GM18505 (cell line): Measurements from ENCODE around the gene TMEM121B.

ENCODE experiments used
- ATAC-seq: cut with Tn5 transposase; IDR thresholded peaks from one replicate; pipeline ENCODE4 v1.9.1; 2021; ENCODE audit not compliant: unreplicated experiment
- POLR2A ChIP-seq: IDR thresholded peaks from 4 replicates; pipeline ENCODE4 v1.6.1; 2011; ENCODE audit warnings: borderline replicate concordance; ENCODE audit not compliant: insufficient read depth, insufficient read length; ENCODE audit errors: extremely low read depth

Gene TMEM121B

GRCh38 chr22:17101475-17102296 lies 19.5 kb downstream of the TMEM121B start:
- ATAC-seq = no peak
- no peak for TF ChIP-seq POLR2A

- no peak for ATAC-seq
- no peak for TF ChIP-seq POLR2A
These were observed 20.5 kb downstream of the TMEM121B start for GRCh38 chr22:17100621-17101020.

- ATAC-seq = no peak
- no peak for TF ChIP-seq POLR2A
These were observed 22.8 kb downstream of the TMEM121B start for GRCh38 chr22:17098379-17098819.

- no peak for TF ChIP-seq POLR2A
- ATAC-seq = no peak
These were observed 23.5 kb downstream of the TMEM121B start for GRCh38 chr22:17097701-17098100.

GRCh38 chr22:17097062-17097461 lies 24.1 kb downstream of the TMEM121B start:
- no peak for TF ChIP-seq POLR2A
- ATAC-seq = no peak

- TF ChIP-seq POLR2A = no peak
- ATAC-seq = no peak
These were observed 25.1 kb downstream of the TMEM121B start for GRCh38 chr22:17096071-17096470.

GRCh38 chr22:17095538-17095937 lies 25.6 kb downstream of the TMEM121B start:
- ATAC-seq = no peak
- no peak for TF ChIP-seq POLR2A

- no peak for TF ChIP-seq POLR2A
- ATAC-seq = no peak
These were observed 28.1 kb downstream of the TMEM121B start for GRCh38 chr22:17093081-17093480.

GRCh38 chr22:17091851-17092250 lies 29.3 kb downstream of the TMEM121B start:
- ATAC-seq = no peak
- TF ChIP-seq POLR2A = no peak

- no peak for TF ChIP-seq POLR2A
- no peak for ATAC-seq
These were observed 30.6 kb downstream of the TMEM121B start for GRCh38 chr22:17090550-17090949.

GRCh38 chr22:17087498-17088131 lies 33.5 kb downstream of the TMEM121B start:
- no peak for ATAC-seq
- TF ChIP-seq POLR2A = no peak

GRCh38 chr22:17086788-17087497 lies 34.2 kb downstream of the TMEM121B start:
- TF ChIP-seq POLR2A = no peak
- no peak for ATAC-seq

GRCh38 chr22:17086296-17086695 lies 34.9 kb downstream of the TMEM121B start:
- ATAC-seq = no peak
- TF ChIP-seq POLR2A = no peak

- ATAC-seq = no peak
- TF ChIP-seq POLR2A = no peak
These were observed 35.6 kb downstream of the TMEM121B start for GRCh38 chr22:17085277-17086181.
